ENCODE results near the gene BBS1.

The BBS1 gene

GRCh38 chr11:66523611-66524010, 13.2 kb downstream of the BBS1 start:
- H3K4me3 ChIP-seq (ENCODE audit: low read depth, low read length), result no peak overlapping the region
- H3K27me3 ChIP-seq (ENCODE audit: insufficient read depth, low read depth, severe bottlenecking), result no peaks in the 10 kb centered on the region
- H3K27ac ChIP-seq, result no peak overlapping the region
- peaks cover 58% of the 10 kb centered on the region for H3K36me3 ChIP-seq
- DNase-seq, result no peak
- TF ChIP-seq, protein P1, sequence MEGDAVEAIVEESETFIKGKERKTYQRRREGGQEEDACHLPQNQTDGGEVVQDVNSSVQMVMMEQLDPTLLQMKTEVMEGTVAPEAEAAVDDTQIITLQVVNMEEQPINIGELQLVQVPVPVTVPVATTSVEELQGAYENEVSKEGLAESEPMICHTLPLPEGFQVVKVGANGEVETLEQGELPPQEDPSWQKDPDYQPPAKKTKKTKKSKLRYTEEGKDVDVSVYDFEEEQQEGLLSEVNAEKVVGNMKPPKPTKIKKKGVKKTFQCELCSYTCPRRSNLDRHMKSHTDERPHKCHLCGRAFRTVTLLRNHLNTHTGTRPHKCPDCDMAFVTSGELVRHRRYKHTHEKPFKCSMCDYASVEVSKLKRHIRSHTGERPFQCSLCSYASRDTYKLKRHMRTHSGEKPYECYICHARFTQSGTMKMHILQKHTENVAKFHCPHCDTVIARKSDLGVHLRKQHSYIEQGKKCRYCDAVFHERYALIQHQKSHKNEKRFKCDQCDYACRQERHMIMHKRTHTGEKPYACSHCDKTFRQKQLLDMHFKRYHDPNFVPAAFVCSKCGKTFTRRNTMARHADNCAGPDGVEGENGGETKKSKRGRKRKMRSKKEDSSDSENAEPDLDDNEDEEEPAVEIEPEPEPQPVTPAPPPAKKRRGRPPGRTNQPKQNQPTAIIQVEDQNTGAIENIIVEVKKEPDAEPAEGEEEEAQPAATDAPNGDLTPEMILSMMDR (IDR thresholded peaks at IDR 0.05; ENCODE audit: low read depth, low read length), result no peak
- H3K9me3 ChIP-seq (ENCODE audit: severe bottlenecking), result no peaks in the 10 kb centered on the region

- TF ChIP-seq, protein P1 (IDR thresholded peaks at IDR 0.05; ENCODE audit: low read depth, low read length), result no peak
- Histone ChIP-seq H3K27ac (no peak overlapping the region), H3K27me3 (ENCODE audit: insufficient read depth, low read depth, severe bottlenecking) (no peaks in the 10 kb centered on the region), H3K36me3 (peaks cover 50% of the 10 kb centered on the region), H3K4me3 (ENCODE audit: low read depth, low read length) (no peak overlapping the region), H3K9me3 (ENCODE audit: severe bottlenecking) (no peaks in the 10 kb centered on the region)
- no peak for DNase-seq
Measured at GRCh38 chr11:66524304-66525040, 14.0 kb downstream of the BBS1 start.

DNA sequence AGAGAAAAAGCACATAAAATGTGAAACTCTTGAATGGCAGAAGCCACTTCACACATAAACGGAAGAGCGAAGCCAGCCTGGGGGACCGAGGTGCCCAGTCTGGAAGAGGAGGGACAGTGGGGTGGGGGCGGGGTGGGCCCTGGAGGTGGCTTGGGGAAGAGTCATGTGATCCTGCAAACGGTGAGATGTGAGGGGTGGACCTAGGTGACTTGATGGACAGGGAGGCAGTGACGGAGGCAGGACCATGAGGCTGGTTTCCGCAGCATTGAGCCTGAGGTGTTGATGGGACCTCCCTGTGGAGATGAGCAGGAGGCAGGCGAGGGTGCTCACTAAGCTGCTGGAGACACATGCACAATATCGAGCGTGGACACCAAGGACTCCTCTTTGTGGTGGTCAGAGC, 18.6 kb downstream of the BBS1 start:
- DNase-seq, result no peak
- H3K27ac ChIP-seq, result no peak overlapping the region
- H3K9me3 ChIP-seq (ENCODE audit: severe bottlenecking), result no peaks in the 10 kb centered on the region
- no peak overlapping the region for H3K4me3 ChIP-seq (ENCODE audit: low read depth, low read length)
- peaks cover 15% of the 10 kb centered on the region for H3K36me3 ChIP-seq
- no peaks in the 10 kb centered on the region for H3K27me3 ChIP-seq (ENCODE audit: insufficient read depth, low read depth, severe bottlenecking)
- TF ChIP-seq, protein P1 (IDR thresholded peaks at IDR 0.05; ENCODE audit: low read depth, low read length), result no peak

- Histone ChIP-seq H3K36me3 (peaks cover 15% of the 10 kb centered on the region), H3K4me3 (ENCODE audit: low read depth, low read length) (no peak overlapping the region), H3K27ac (no peak overlapping the region), H3K27me3 (ENCODE audit: insufficient read depth, low read depth, severe bottlenecking) (no peaks in the 10 kb centered on the region), H3K9me3 (ENCODE audit: severe bottlenecking) (no peaks in the 10 kb centered on the region)
- TF ChIP-seq, protein P1 (IDR thresholded peaks at IDR 0.05; ENCODE audit: low read depth, low read length), result no peak
- no peak for DNase-seq
Measured at GRCh38 chr11:66529655-66530054, 19.2 kb downstream of the BBS1 start.

- TF ChIP-seq, protein P1 (IDR thresholded peaks at IDR 0.05; ENCODE audit: low read depth, low read length), result no peak
Measured at GRCh38 chr11:66530927-66531709, 20.7 kb downstream of the BBS1 start.

More at GRCh38 chr11:66530927-66531709, 20.7 kb downstream of the BBS1 start:
- H3K27ac ChIP-seq, result no peak overlapping the region
- H3K9me3 ChIP-seq (ENCODE audit: severe bottlenecking), result no peaks in the 10 kb centered on the region
- no peak overlapping the region for H3K4me3 ChIP-seq (ENCODE audit: low read depth, low read length)
- DNase-seq, result no peak
- peaks cover 23% of the 10 kb centered on the region for H3K36me3 ChIP-seq
- H3K27me3 ChIP-seq (ENCODE audit: insufficient read depth, low read depth, severe bottlenecking), result no peaks in the 10 kb centered on the region
